ENCODE data around the gene PFKFB1. TPM values are rescaled to one million over a fixed set of nuclear protein-coding genes. Genes with fewer than 3 reads are reported as not detected.

PFKFB1 gene
- total RNA-seq, 1 experiment from 2014 or later = 0.36 TPM

DNA sequence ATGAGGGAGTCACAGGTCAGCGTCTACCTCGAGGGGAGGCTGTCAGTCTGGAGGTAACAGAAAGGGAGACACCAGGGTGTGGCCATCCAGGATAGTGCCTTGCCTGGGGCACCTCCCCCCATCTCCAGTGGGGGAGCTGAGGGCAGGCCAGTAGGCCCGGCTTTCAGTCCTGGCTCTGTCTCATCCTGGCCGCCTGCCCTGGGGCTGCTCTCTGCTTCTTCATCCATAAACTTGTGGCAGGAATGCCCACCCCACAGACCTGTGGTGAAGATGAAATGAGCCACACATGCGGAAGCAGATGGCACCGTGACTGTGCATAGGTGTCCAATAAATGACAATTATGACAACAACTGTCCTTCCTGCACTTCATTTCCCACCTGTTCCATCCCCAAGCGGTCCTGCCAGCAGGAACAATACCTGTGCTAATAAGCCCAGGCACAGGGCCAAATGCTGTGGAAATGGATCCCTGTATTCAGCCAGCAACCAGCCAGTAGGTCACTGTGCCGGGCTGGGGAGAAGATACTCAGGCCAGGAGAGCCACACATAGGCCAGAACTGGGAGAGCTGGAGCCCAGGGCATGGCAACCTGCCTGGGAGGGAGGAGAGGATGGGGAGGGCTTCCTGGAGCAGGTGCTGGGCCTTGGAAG, 43.1 kb downstream of the PFKFB1 start:
- BruUV-seq (replicated peaks) = no TSS peak
- CTCF ChIA-PET = no interaction called here
- H3K36me3 ChIP-seq (ENCODE audit: control insufficient read depth, insufficient read depth, low read length) = no peaks in the 10 kb centered on the region
- in situ Hi-C loops (cut with HindIII; ENCODE audit: low pct_unique_long_range_greater_than_20kb, low sequenced_read_pairs) (no loop called here), intact Hi-C loops (cut with micrococcal nuclease; ENCODE audit: unreplicated experiment) (no loop called here)
- POLR2A ChIA-PET = no interaction called here
- no peak for DNase-seq (ENCODE audit: low read depth, low spot score)
- no peaks in the 10 kb centered on the region for H3K27me3 ChIP-seq (ENCODE audit: control insufficient read depth, insufficient read depth, low read length)
- H3K4me3 ChIP-seq (ENCODE audit: low read depth in 2 of 2, low read length in 2 of 2) = no peak overlapping the region
- H3K27ac ChIP-seq (ENCODE audit: low read length) = no peak overlapping the region
- H3K4me1 ChIP-seq (ENCODE audit: control insufficient read depth, insufficient read depth, low read length) = no peaks in the 10 kb centered on the region
- TF ChIP-seq POLR2AphosphoS5 (IDR thresholded peaks at IDR 0.05; ENCODE audit: low read depth, low read length) = no peak
- no peak for TF ChIP-seq TCF7L2 (IDR thresholded peaks at IDR 0.05; ENCODE audit: low read depth, low read length)
- TF ChIP-seq, protein P1, sequence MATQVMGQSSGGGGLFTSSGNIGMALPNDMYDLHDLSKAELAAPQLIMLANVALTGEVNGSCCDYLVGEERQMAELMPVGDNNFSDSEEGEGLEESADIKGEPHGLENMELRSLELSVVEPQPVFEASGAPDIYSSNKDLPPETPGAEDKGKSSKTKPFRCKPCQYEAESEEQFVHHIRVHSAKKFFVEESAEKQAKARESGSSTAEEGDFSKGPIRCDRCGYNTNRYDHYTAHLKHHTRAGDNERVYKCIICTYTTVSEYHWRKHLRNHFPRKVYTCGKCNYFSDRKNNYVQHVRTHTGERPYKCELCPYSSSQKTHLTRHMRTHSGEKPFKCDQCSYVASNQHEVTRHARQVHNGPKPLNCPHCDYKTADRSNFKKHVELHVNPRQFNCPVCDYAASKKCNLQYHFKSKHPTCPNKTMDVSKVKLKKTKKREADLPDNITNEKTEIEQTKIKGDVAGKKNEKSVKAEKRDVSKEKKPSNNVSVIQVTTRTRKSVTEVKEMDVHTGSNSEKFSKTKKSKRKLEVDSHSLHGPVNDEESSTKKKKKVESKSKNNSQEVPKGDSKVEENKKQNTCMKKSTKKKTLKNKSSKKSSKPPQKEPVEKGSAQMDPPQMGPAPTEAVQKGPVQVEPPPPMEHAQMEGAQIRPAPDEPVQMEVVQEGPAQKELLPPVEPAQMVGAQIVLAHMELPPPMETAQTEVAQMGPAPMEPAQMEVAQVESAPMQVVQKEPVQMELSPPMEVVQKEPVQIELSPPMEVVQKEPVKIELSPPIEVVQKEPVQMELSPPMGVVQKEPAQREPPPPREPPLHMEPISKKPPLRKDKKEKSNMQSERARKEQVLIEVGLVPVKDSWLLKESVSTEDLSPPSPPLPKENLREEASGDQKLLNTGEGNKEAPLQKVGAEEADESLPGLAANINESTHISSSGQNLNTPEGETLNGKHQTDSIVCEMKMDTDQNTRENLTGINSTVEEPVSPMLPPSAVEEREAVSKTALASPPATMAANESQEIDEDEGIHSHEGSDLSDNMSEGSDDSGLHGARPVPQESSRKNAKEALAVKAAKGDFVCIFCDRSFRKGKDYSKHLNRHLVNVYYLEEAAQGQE (IDR thresholded peaks at IDR 0.05; ENCODE audit: insufficient read depth in 1 of 2, low read depth in 2 of 2, low read length in 1 of 2) = no peak
- TF ChIP-seq, protein P2, sequence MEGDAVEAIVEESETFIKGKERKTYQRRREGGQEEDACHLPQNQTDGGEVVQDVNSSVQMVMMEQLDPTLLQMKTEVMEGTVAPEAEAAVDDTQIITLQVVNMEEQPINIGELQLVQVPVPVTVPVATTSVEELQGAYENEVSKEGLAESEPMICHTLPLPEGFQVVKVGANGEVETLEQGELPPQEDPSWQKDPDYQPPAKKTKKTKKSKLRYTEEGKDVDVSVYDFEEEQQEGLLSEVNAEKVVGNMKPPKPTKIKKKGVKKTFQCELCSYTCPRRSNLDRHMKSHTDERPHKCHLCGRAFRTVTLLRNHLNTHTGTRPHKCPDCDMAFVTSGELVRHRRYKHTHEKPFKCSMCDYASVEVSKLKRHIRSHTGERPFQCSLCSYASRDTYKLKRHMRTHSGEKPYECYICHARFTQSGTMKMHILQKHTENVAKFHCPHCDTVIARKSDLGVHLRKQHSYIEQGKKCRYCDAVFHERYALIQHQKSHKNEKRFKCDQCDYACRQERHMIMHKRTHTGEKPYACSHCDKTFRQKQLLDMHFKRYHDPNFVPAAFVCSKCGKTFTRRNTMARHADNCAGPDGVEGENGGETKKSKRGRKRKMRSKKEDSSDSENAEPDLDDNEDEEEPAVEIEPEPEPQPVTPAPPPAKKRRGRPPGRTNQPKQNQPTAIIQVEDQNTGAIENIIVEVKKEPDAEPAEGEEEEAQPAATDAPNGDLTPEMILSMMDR (IDR thresholded peaks at IDR 0.05) = no peak
- TF ChIP-seq SIN3A (IDR thresholded peaks at IDR 0.05; ENCODE audit: borderline replicate concordance, insufficient read depth, low read depth, low read length) = no peak
- ATAC-seq = no peak
- H3K9me3 ChIP-seq (ENCODE audit: control insufficient read depth, insufficient read depth, low read depth, low read length) = no peaks in the 10 kb centered on the region

- no TSS peak for BruUV-seq (replicated peaks)
- ChIA-PET POLR2A (no interaction called here), CTCF (no interaction called here)
- no peaks in the 10 kb centered on the region for H3K9me3 ChIP-seq (ENCODE audit: control insufficient read depth, insufficient read depth, low read depth, low read length)
- no peak overlapping the region for H3K27ac ChIP-seq (ENCODE audit: low read length)
- in situ Hi-C loops (cut with HindIII; ENCODE audit: low pct_unique_long_range_greater_than_20kb, low sequenced_read_pairs) = no loop called here
- ATAC-seq (no peak), DNase-seq (ENCODE audit: low read depth, low spot score) (no peak)
- H3K27me3 ChIP-seq (ENCODE audit: control insufficient read depth, insufficient read depth, low read length) = no peaks in the 10 kb centered on the region
- no peak overlapping the region for H3K4me3 ChIP-seq (ENCODE audit: low read depth in 2 of 2, low read length in 2 of 2)
- H3K36me3 ChIP-seq (ENCODE audit: control insufficient read depth, insufficient read depth, low read length) = no peaks in the 10 kb centered on the region
- no peak for TF ChIP-seq SIN3A (IDR thresholded peaks at IDR 0.05; ENCODE audit: borderline replicate concordance, insufficient read depth, low read depth, low read length)
- no peak for TF ChIP-seq TCF7L2 (IDR thresholded peaks at IDR 0.05; ENCODE audit: low read depth, low read length)
- TF ChIP-seq, protein P2 (IDR thresholded peaks at IDR 0.05) = no peak
- TF ChIP-seq POLR2AphosphoS5 (IDR thresholded peaks at IDR 0.05; ENCODE audit: low read depth, low read length) = no peak
- TF ChIP-seq, protein P1 (IDR thresholded peaks at IDR 0.05; ENCODE audit: insufficient read depth in 1 of 2, low read depth in 2 of 2, low read length in 1 of 2) = no peak
- intact Hi-C loops (cut with micrococcal nuclease; ENCODE audit: unreplicated experiment) = no loop called here
- no peaks in the 10 kb centered on the region for H3K4me1 ChIP-seq (ENCODE audit: control insufficient read depth, insufficient read depth, low read length)
Observed at GRCh38 chrX:54945224-54945623, 48.8 kb downstream of the PFKFB1 start.

Data from Panc1 (cell line).